Activated naive CD4-positive, alpha-beta T cell treated with anti-CD3 and anti-CD28 coated beads, Interleukin-2, amount 50 U/mL, for 24 hours (primary cell): ENCODE data around the gene SLC7A9.
"Not testable (repeated sequence)": the region's sequence is repeated elsewhere in the genome, so short reads cannot be mapped to it uniquely, and the experiment has no call there.

Source experiments
- H3K27ac Mint-ChIP-seq: one replicate; pipeline ENCODE4 v1.8.0; 2021; ENCODE audit warnings: mild to moderate bottlenecking, mixed read lengths
- H3K27me3 Mint-ChIP-seq: one replicate; pipeline ENCODE4 v1.8.0; 2021; ENCODE audit warnings: mixed read lengths
- H3K36me3 Mint-ChIP-seq: one replicate; pipeline ENCODE4 v1.8.0; 2021; ENCODE audit warnings: mixed read lengths
- H3K4me1 Mint-ChIP-seq: one replicate; pipeline ENCODE4 v1.8.0; 2021; ENCODE audit warnings: mixed read lengths
- H3K4me3 Mint-ChIP-seq: one replicate; pipeline ENCODE4 v1.8.0; 2021; ENCODE audit warnings: mild to moderate bottlenecking, mixed read lengths
- H3K9me3 Mint-ChIP-seq: one replicate; pipeline ENCODE4 v1.8.0; 2021; ENCODE audit warnings: mixed read lengths

SLC7A9 gene

GRCh38 chr19:32874605-32875004 lies 5.0 kb upstream of the SLC7A9 start:
- Mint-ChIP-seq H3K4me3 (no peak overlapping the region), H3K9me3 (no peaks in the 10 kb centered on the region), H3K36me3 (peaks cover 4% of the 10 kb centered on the region), H3K27me3 (no peaks in the 10 kb centered on the region), H3K4me1 (no peaks in the 10 kb centered on the region), H3K27ac (no peak overlapping the region)

- Mint-ChIP-seq H3K36me3 (peaks cover 3% of the 10 kb centered on the region), H3K4me1 (no peaks in the 10 kb centered on the region), H3K27me3 (no peaks in the 10 kb centered on the region), H3K27ac (no peak overlapping the region), H3K9me3 (no peaks in the 10 kb centered on the region), H3K4me3 (no peak overlapping the region)
Observed at GRCh38 chr19:32873247-32873959, 3.8 kb upstream of the SLC7A9 start.

- no peaks in the 10 kb centered on the region for H3K36me3 Mint-ChIP-seq
- H3K4me1 Mint-ChIP-seq, result no peaks in the 10 kb centered on the region
- no peaks in the 10 kb centered on the region for H3K9me3 Mint-ChIP-seq
- H3K27me3 Mint-ChIP-seq, result no peaks in the 10 kb centered on the region
- H3K4me3 Mint-ChIP-seq, result no peak overlapping the region
- no peak overlapping the region for H3K27ac Mint-ChIP-seq
Observed at GRCh38 chr19:32872391-32872790, 2.8 kb upstream of the SLC7A9 start.

GRCh38 chr19:32870981-32871451 lies 1.4 kb upstream of the SLC7A9 start:
- H3K27me3 Mint-ChIP-seq, result no peaks in the 10 kb centered on the region
- H3K9me3 Mint-ChIP-seq, result no peaks in the 10 kb centered on the region
- no peak overlapping the region for H3K4me3 Mint-ChIP-seq
- H3K4me1 Mint-ChIP-seq, result no peaks in the 10 kb centered on the region
- H3K36me3 Mint-ChIP-seq, result no peaks in the 10 kb centered on the region
- H3K27ac Mint-ChIP-seq, result no peak overlapping the region

GRCh38 chr19:32869966-32870573 lies 503 bp upstream of the SLC7A9 start:
- no peaks in the 10 kb centered on the region for H3K36me3 Mint-ChIP-seq
- H3K9me3 Mint-ChIP-seq, result no peaks in the 10 kb centered on the region
- no peak overlapping the region for H3K4me3 Mint-ChIP-seq
- no peak overlapping the region for H3K27ac Mint-ChIP-seq
- H3K4me1 Mint-ChIP-seq, result no peaks in the 10 kb centered on the region
- H3K27me3 Mint-ChIP-seq, result no peaks in the 10 kb centered on the region

- Mint-ChIP-seq H3K4me1 (no peaks in the 10 kb centered on the region), H3K27me3 (no peaks in the 10 kb centered on the region), H3K4me3 (no peak overlapping the region), H3K9me3 (no peaks in the 10 kb centered on the region), H3K27ac (no peak overlapping the region), H3K36me3 (no peaks in the 10 kb centered on the region)
Observed at GRCh38 chr19:32868206-32868950, 1.2 kb downstream of the SLC7A9 start.

- H3K4me1 Mint-ChIP-seq, H3K27me3 Mint-ChIP-seq, H3K27ac Mint-ChIP-seq, H3K36me3 Mint-ChIP-seq, H3K4me3 Mint-ChIP-seq, H3K9me3 Mint-ChIP-seq: not testable (repeated sequence)
Observed at GRCh38 chr19:32867436-32867835, 2.1 kb downstream of the SLC7A9 start.

- Mint-ChIP-seq H3K9me3 (no peaks in the 10 kb centered on the region), H3K4me1 (no peaks in the 10 kb centered on the region), H3K4me3 (no peak overlapping the region), H3K27me3 (no peaks in the 10 kb centered on the region), H3K36me3 (no peaks in the 10 kb centered on the region), H3K27ac (no peak overlapping the region)
Observed at GRCh38 chr19:32866564-32867265, 2.9 kb downstream of the SLC7A9 start.

GRCh38 chr19:32866061-32866460 lies 3.5 kb downstream of the SLC7A9 start:
- H3K27ac Mint-ChIP-seq, result no peak overlapping the region
- H3K9me3 Mint-ChIP-seq, result no peaks in the 10 kb centered on the region
- H3K4me1 Mint-ChIP-seq, result no peaks in the 10 kb centered on the region
- H3K36me3 Mint-ChIP-seq, result no peaks in the 10 kb centered on the region
- no peaks in the 10 kb centered on the region for H3K27me3 Mint-ChIP-seq
- no peak overlapping the region for H3K4me3 Mint-ChIP-seq

- Mint-ChIP-seq H3K27ac (no peak overlapping the region), H3K4me1 (no peaks in the 10 kb centered on the region), H3K27me3 (no peaks in the 10 kb centered on the region), H3K9me3 (no peaks in the 10 kb centered on the region), H3K4me3 (no peak overlapping the region), H3K36me3 (no peaks in the 10 kb centered on the region)
Observed at GRCh38 chr19:32865326-32865725, 4.2 kb downstream of the SLC7A9 start.

- Mint-ChIP-seq H3K36me3 (no peaks in the 10 kb centered on the region), H3K4me1 (no peaks in the 10 kb centered on the region), H3K4me3 (no peak overlapping the region), H3K27ac (no peak overlapping the region), H3K9me3 (no peaks in the 10 kb centered on the region), H3K27me3 (no peaks in the 10 kb centered on the region)
Observed at GRCh38 chr19:32864318-32865007, 5.1 kb downstream of the SLC7A9 start.

GRCh38 chr19:32863841-32864240 lies 5.7 kb downstream of the SLC7A9 start:
- no peak overlapping the region for H3K27ac Mint-ChIP-seq
- H3K27me3 Mint-ChIP-seq, result no peaks in the 10 kb centered on the region
- H3K4me3 Mint-ChIP-seq, result no peak overlapping the region
- no peaks in the 10 kb centered on the region for H3K36me3 Mint-ChIP-seq
- no peaks in the 10 kb centered on the region for H3K4me1 Mint-ChIP-seq
- no peaks in the 10 kb centered on the region for H3K9me3 Mint-ChIP-seq

GRCh38 chr19:32863301-32863700 lies 6.3 kb downstream of the SLC7A9 start:
- H3K4me3 Mint-ChIP-seq, result no peak overlapping the region
- H3K27ac Mint-ChIP-seq, result no peak overlapping the region
- H3K27me3 Mint-ChIP-seq, result no peaks in the 10 kb centered on the region
- no peaks in the 10 kb centered on the region for H3K4me1 Mint-ChIP-seq
- H3K36me3 Mint-ChIP-seq, result no peaks in the 10 kb centered on the region
- no peaks in the 10 kb centered on the region for H3K9me3 Mint-ChIP-seq

- Mint-ChIP-seq H3K9me3 (no peaks in the 10 kb centered on the region), H3K27ac (no peak overlapping the region), H3K36me3 (no peaks in the 10 kb centered on the region), H3K4me1 (no peaks in the 10 kb centered on the region), H3K4me3 (no peak overlapping the region), H3K27me3 (no peaks in the 10 kb centered on the region)
Observed at GRCh38 chr19:32862741-32863140, 6.8 kb downstream of the SLC7A9 start.

- H3K36me3 Mint-ChIP-seq, result no peaks in the 10 kb centered on the region
- no peaks in the 10 kb centered on the region for H3K27me3 Mint-ChIP-seq
- no peak overlapping the region for H3K27ac Mint-ChIP-seq
- no peaks in the 10 kb centered on the region for H3K4me1 Mint-ChIP-seq
- H3K4me3 Mint-ChIP-seq, result no peak overlapping the region
- H3K9me3 Mint-ChIP-seq, result no peaks in the 10 kb centered on the region
Observed at GRCh38 chr19:32862173-32862572, 7.4 kb downstream of the SLC7A9 start.
